ENCODE measurements around the gene THBS3. TPM values are rescaled to one million over a fixed set of nuclear protein-coding genes. Genes with fewer than 3 reads are reported as not detected.

The THBS3 gene
- total and polyA plus RNA-seq, 9 of the 15 experiments (the other 6 are each of a cell fraction or from before 2014, with no cell fraction given), result 0.59 to 8.3 (median 3.2) TPM

GRCh38 chr1:155172732-155173477, 34.8 kb downstream of the THBS3 start, which contains the start of gene KRTCAP2 (continued):
- TF ChIP-seq, protein P1, sequence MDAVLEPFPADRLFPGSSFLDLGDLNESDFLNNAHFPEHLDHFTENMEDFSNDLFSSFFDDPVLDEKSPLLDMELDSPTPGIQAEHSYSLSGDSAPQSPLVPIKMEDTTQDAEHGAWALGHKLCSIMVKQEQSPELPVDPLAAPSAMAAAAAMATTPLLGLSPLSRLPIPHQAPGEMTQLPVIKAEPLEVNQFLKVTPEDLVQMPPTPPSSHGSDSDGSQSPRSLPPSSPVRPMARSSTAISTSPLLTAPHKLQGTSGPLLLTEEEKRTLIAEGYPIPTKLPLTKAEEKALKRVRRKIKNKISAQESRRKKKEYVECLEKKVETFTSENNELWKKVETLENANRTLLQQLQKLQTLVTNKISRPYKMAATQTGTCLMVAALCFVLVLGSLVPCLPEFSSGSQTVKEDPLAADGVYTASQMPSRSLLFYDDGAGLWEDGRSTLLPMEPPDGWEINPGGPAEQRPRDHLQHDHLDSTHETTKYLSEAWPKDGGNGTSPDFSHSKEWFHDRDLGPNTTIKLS (IDR thresholded peaks at IDR 0.05; ENCODE audit: borderline replicate concordance, low read depth), result peak; percentile 2; the same call in 1 of the 2 replicates
- TF ChIP-seq MTA1 (IDR thresholded peaks at IDR 0.05; ENCODE audit: borderline replicate concordance) (peak; percentile 39; the same call in 1 of the 2 replicates), ZNF431 (CRISPR knock-in tag; IDR thresholded peaks at IDR 0.05) (no peak), SMARCA5 (IDR thresholded peaks at IDR 0.05) (0 out of 2 replicates have a peak, but pooled peaks have one; percentile 27), FOXK2 (conservative IDR thresholded peaks at IDR 0.05 in 1 of 2, IDR thresholded peaks at IDR 0.05 in 1 of 2; ENCODE audit: low read depth in 2 of 2) (peak in 1 of 2 experiments; percentile 21; a peak in 2 of 4 replicates), CCAR2 (IDR thresholded peaks at IDR 0.05; ENCODE audit: low read depth, low read length) (no peak), ZNF217 (CRISPR knock-in tag; IDR thresholded peaks at IDR 0.05) (no peak), PRMT5 (CRISPR knock-in tag; IDR thresholded peaks at IDR 0.05) (no peak), TRIM28 (IDR thresholded peaks at IDR 0.05) (no peak), WHSC1 (IDR thresholded peaks at IDR 0.05; ENCODE audit: low read length) (no peak), MAZ (CRISPR knock-in tag; conservative IDR thresholded peaks at IDR 0.05 in 1 of 2, IDR thresholded peaks at IDR 0.05 in 1 of 2) (peak; percentile 19 to 78), SNAPC5 (CRISPR knock-in tag; IDR thresholded peaks at IDR 0.05) (no peak), PCBP2 (IDR thresholded peaks at IDR 0.05; ENCODE audit: low read depth, low read length, poor library complexity, severe bottlenecking) (no peak), YBX1 (IDR thresholded peaks at IDR 0.05) (no peak), MCM5 (IDR thresholded peaks at IDR 0.05; ENCODE audit: low read depth) (no peak), CAMTA2 (CRISPR knock-in tag; conservative IDR thresholded peaks at IDR 0.05) (no peak), RHOXF2B (CRISPR knock-in tag; conservative IDR thresholded peaks at IDR 0.05) (no peak), ZNF277 (CRISPR knock-in tag; IDR thresholded peaks at IDR 0.05; ENCODE audit: borderline replicate concordance) (no peak), DNMT1 (IDR thresholded peaks at IDR 0.05) (no peak), ZNF717 (CRISPR knock-in tag; IDR thresholded peaks at IDR 0.05) (no peak), NFIC (IDR thresholded peaks at IDR 0.05) (no peak), SMAD3 (CRISPR knock-in tag; conservative IDR thresholded peaks at IDR 0.05) (no peak; the same call in 1 of the 2 replicates)
- TF ChIP-seq, protein P2, sequence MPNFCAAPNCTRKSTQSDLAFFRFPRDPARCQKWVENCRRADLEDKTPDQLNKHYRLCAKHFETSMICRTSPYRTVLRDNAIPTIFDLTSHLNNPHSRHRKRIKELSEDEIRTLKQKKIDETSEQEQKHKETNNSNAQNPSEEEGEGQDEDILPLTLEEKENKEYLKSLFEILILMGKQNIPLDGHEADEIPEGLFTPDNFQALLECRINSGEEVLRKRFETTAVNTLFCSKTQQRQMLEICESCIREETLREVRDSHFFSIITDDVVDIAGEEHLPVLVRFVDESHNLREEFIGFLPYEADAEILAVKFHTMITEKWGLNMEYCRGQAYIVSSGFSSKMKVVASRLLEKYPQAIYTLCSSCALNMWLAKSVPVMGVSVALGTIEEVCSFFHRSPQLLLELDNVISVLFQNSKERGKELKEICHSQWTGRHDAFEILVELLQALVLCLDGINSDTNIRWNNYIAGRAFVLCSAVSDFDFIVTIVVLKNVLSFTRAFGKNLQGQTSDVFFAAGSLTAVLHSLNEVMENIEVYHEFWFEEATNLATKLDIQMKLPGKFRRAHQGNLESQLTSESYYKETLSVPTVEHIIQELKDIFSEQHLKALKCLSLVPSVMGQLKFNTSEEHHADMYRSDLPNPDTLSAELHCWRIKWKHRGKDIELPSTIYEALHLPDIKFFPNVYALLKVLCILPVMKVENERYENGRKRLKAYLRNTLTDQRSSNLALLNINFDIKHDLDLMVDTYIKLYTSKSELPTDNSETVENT (CRISPR knock-in tag; IDR thresholded peaks at IDR 0.05), result peak; percentile 97
- TF ChIP-seq, protein P3, sequence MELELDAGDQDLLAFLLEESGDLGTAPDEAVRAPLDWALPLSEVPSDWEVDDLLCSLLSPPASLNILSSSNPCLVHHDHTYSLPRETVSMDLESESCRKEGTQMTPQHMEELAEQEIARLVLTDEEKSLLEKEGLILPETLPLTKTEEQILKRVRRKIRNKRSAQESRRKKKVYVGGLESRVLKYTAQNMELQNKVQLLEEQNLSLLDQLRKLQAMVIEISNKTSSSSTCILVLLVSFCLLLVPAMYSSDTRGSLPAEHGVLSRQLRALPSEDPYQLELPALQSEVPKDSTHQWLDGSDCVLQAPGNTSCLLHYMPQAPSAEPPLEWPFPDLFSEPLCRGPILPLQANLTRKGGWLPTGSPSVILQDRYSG (tag; conservative IDR thresholded peaks at IDR 0.05; ENCODE audit: low read depth), result no peak
